ENCODE results near the gene CREG1.

Gene CREG1

DNA sequence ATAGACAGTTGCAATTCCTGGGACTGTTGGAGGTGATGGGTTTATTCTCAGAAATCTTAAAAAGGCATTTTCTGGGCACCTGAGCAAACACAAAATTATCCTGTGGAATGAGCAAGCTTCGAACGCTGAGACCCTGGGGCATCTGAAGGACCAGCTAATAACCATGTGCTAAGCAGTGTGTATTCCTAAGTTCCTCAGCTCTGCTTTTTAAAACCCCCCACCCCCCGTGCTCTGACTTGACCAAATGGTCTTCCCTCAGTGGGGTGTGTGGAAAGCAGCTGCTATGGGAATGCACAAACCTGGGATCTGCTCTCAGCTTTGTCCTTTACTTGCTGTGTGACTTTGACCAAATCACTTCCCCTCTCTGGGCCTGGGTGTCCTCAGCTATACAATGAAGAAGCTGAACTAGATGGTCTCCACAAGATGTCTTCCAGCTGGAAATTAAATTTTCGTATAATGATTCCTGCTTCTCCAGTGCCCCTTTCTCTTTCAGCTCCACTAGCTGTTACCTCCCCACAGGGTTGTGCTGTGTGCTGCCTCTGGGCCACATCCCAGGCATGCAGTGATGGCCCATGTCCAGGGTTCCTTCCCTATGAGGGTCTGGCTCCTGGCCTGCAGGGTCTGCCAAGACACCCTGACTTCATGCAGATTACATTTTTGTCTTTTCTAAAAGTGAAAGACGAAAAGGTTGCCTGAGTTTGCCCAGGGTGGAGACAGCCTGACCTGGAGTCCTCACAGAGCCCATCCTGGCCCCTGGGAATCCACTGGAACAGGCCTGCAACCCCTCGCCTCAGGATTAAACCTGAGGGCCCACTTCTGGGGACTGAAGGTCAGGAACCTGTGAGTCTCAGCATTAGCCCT is 20.4 kb downstream of the CREG1 start:
- TF ChIP-seq FOXP2 (optimal IDR thresholded peaks at IDR 0.05; ENCODE audit: control extremely low read depth, extremely low read length, insufficient read depth): no peak
- no peak for TF ChIP-seq EZH2 (IDR thresholded peaks at IDR 0.05)
- no peak for TF ChIP-seq POLR2AphosphoS5 (IDR thresholded peaks at IDR 0.05; ENCODE audit: borderline replicate concordance, low read depth, low read length)
- H3K36me3 ChIP-seq (ENCODE audit: insufficient read depth, low read length): no peaks in the 10 kb centered on the region
- DNase-seq (ENCODE audit: low read depth, low spot score): no peak
- H3K9me3 ChIP-seq (ENCODE audit: low read depth, low read length): no peaks in the 10 kb centered on the region
- no peak overlapping the region for H3K4me3 ChIP-seq
- H3K9ac ChIP-seq (ENCODE audit: insufficient read length): no peak overlapping the region
- no peak overlapping the region for H3K27ac ChIP-seq

- H3K4me3 ChIP-seq: no peak overlapping the region
- no peaks in the 10 kb centered on the region for H3K36me3 ChIP-seq (ENCODE audit: insufficient read depth, low read length)
- H3K9me3 ChIP-seq (ENCODE audit: low read depth, low read length): no peaks in the 10 kb centered on the region
- H3K9ac ChIP-seq (ENCODE audit: insufficient read length): no peak overlapping the region
- no peak for DNase-seq (ENCODE audit: low read depth, low spot score)
- TF ChIP-seq FOXP2 (optimal IDR thresholded peaks at IDR 0.05; ENCODE audit: control extremely low read depth, extremely low read length, insufficient read depth) (no peak), EZH2 (IDR thresholded peaks at IDR 0.05) (no peak), POLR2AphosphoS5 (IDR thresholded peaks at IDR 0.05; ENCODE audit: borderline replicate concordance, low read depth, low read length) (no peak)
- H3K27ac ChIP-seq: no peak overlapping the region
Measured at GRCh38 chr1:167532375-167532774, 21.2 kb downstream of the CREG1 start.

GRCh38 chr1:167529829-167530474 is 23.6 kb downstream of the CREG1 start:
- peak; percentile 37 for DNase-seq (ENCODE audit: low read depth, low spot score)
- TF ChIP-seq FOXP2 (optimal IDR thresholded peaks at IDR 0.05; ENCODE audit: control extremely low read depth, extremely low read length, insufficient read depth) (no peak), POLR2AphosphoS5 (IDR thresholded peaks at IDR 0.05; ENCODE audit: borderline replicate concordance, low read depth, low read length) (no peak), EZH2 (IDR thresholded peaks at IDR 0.05) (no peak)

DNA sequence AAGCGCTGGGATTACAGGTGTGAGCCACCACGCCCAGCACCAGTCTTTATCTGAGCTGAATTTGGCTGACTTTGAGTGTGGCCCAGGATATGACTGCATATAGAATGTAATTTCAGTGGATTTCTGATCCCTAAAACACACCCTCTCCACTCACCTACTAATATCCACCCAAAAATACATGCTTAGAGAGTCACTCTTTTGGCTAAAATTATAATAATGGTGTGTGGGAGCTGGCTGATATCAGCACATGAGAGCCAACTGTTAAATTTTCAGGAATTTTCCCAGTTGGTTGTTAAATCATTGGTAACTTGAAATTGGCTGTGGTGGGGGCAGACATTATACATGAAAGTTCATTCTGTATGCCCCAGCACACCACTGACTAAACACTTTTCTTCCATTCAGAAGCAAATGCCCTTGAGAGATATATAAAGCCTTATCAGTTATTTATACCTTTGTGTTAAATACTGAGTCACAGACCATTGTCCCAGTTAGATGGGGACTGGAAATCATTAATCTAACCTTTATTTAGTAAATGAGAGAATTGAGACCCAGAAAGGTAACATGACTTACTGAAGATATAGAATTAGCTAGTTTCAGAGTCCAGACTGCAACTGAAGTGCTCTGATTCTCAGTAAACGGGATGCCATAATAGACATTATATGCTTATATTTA is 25.4 kb downstream of the CREG1 start:
- Histone ChIP-seq H3K4me3 (no peak overlapping the region), H3K27ac (no peak overlapping the region), H3K9me3 (ENCODE audit: low read depth, low read length) (no peaks in the 10 kb centered on the region), H3K9ac (ENCODE audit: insufficient read length) (no peak overlapping the region), H3K36me3 (ENCODE audit: insufficient read depth, low read length) (no peaks in the 10 kb centered on the region)
- no peak for TF ChIP-seq EZH2 (IDR thresholded peaks at IDR 0.05)
- DNase-seq (ENCODE audit: low read depth, low spot score): no peak

More at GRCh38 chr1:167529829-167530474, 23.6 kb downstream of the CREG1 start:
- H3K27ac ChIP-seq: no peak overlapping the region
- H3K36me3 ChIP-seq (ENCODE audit: insufficient read depth, low read length): no peaks in the 10 kb centered on the region
- no peak overlapping the region for H3K4me3 ChIP-seq
- H3K9me3 ChIP-seq (ENCODE audit: low read depth, low read length): no peaks in the 10 kb centered on the region
- no peak overlapping the region for H3K9ac ChIP-seq (ENCODE audit: insufficient read length)

GRCh38 chr1:167526667-167527383 is 26.7 kb downstream of the CREG1 start:
- H3K4me3 ChIP-seq: no peak overlapping the region
- H3K9ac ChIP-seq (ENCODE audit: insufficient read length): no peak overlapping the region
- no peaks in the 10 kb centered on the region for H3K9me3 ChIP-seq (ENCODE audit: low read depth, low read length)
- no peak overlapping the region for H3K27ac ChIP-seq
- TF ChIP-seq FOXP2 (optimal IDR thresholded peaks at IDR 0.05; ENCODE audit: control extremely low read depth, extremely low read length, insufficient read depth): no peak
- no peak for TF ChIP-seq POLR2AphosphoS5 (IDR thresholded peaks at IDR 0.05; ENCODE audit: borderline replicate concordance, low read depth, low read length)
- no peak for TF ChIP-seq EZH2 (IDR thresholded peaks at IDR 0.05)
- H3K36me3 ChIP-seq (ENCODE audit: insufficient read depth, low read length): no peaks in the 10 kb centered on the region
- DNase-seq (ENCODE audit: low read depth, low spot score): no peak

DNA sequence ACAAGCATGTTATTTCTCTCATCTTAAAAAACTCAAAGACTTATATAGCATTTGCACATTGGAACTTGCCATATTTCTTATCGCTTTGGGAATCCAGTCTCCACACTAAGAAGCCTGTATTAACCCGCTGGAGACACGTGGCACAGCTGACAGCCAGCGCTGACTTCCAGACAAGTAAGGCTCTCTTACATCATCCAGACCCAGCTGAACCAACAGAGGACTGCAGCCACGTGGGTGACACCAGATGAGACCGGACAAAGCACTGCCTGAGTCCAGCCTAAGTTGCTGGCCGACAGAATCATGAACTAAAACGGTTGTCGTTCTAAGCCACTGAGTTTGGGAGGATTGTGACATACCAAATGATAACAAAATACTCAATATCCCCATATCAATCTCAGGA is 28.9 kb downstream of the CREG1 start:
- TF ChIP-seq POLR2AphosphoS5 (IDR thresholded peaks at IDR 0.05; ENCODE audit: borderline replicate concordance, low read depth, low read length) (no peak), FOXP2 (optimal IDR thresholded peaks at IDR 0.05; ENCODE audit: control extremely low read depth, extremely low read length, insufficient read depth) (no peak), EZH2 (IDR thresholded peaks at IDR 0.05) (no peak)
- Histone ChIP-seq H3K9me3 (ENCODE audit: low read depth, low read length) (no peaks in the 10 kb centered on the region), H3K27ac (no peak overlapping the region), H3K9ac (ENCODE audit: insufficient read length) (no peak overlapping the region), H3K36me3 (ENCODE audit: insufficient read depth, low read length) (no peaks in the 10 kb centered on the region), H3K4me3 (no peak overlapping the region)
- no peak for DNase-seq (ENCODE audit: low read depth, low spot score)

DNA sequence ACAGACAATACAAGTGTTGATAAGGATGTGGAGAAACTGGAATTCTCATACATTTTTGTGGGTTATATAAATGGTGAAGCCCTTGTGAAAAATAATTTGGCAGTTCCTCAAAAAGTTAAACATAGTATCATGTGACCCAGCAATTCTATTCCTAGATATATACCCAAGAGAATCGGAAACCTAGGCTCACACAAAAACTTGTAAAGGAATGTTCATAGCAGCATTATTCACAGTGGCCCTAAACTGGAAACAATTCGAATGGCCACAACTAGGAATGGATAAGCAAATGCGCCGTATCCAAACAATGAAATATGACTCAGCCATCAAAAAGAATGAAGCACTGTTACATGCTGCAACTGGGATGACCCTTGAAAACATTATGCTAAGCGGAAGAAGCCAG is 31.3 kb downstream of the CREG1 start:
- DNase-seq (ENCODE audit: low read depth, low spot score): no peak
- TF ChIP-seq EZH2 (IDR thresholded peaks at IDR 0.05): no peak
- TF ChIP-seq FOXP2 (optimal IDR thresholded peaks at IDR 0.05; ENCODE audit: control extremely low read depth, extremely low read length, insufficient read depth): no peak
- no peak for TF ChIP-seq POLR2AphosphoS5 (IDR thresholded peaks at IDR 0.05; ENCODE audit: borderline replicate concordance, low read depth, low read length)

GRCh38 chr1:167520711-167521206 is 32.8 kb downstream of the CREG1 start:
- DNase-seq (ENCODE audit: low read depth, low spot score): no peak
- Histone ChIP-seq H3K27ac (no peak overlapping the region), H3K9ac (ENCODE audit: insufficient read length) (no peak overlapping the region), H3K36me3 (ENCODE audit: insufficient read depth, low read length) (no peaks in the 10 kb centered on the region), H3K4me3 (no peak overlapping the region), H3K9me3 (ENCODE audit: low read depth, low read length) (no peaks in the 10 kb centered on the region)
- no peak for TF ChIP-seq FOXP2 (optimal IDR thresholded peaks at IDR 0.05; ENCODE audit: control extremely low read depth, extremely low read length, insufficient read depth)
- TF ChIP-seq EZH2 (IDR thresholded peaks at IDR 0.05): no peak
- TF ChIP-seq POLR2AphosphoS5 (IDR thresholded peaks at IDR 0.05; ENCODE audit: borderline replicate concordance, low read depth, low read length): no peak

More for the DNA sequence above, 31.3 kb downstream of the CREG1 start:
- Histone ChIP-seq H3K9me3 (ENCODE audit: low read depth, low read length) (no peaks in the 10 kb centered on the region), H3K27ac (no peak overlapping the region), H3K36me3 (ENCODE audit: insufficient read depth, low read length) (no peaks in the 10 kb centered on the region), H3K9ac (ENCODE audit: insufficient read length) (no peak overlapping the region), H3K4me3 (no peak overlapping the region)

Measured in SK-N-MC (cell line).